ENCODE measurements around the gene ELMO1.

- TF ChIP-seq CTCF (conservative IDR thresholded peaks at IDR 0.05; ENCODE audit: low read depth, low read length) (no peak), EZH2phosphoT487 (IDR thresholded peaks at IDR 0.05; ENCODE audit: borderline replicate concordance, low read length) (no peak)
These were observed 541.6 kb downstream of the ELMO1 start for GRCh38 chr7:36906956-36907635.
